ENCODE data around the gene KIAA0408.

DNA sequence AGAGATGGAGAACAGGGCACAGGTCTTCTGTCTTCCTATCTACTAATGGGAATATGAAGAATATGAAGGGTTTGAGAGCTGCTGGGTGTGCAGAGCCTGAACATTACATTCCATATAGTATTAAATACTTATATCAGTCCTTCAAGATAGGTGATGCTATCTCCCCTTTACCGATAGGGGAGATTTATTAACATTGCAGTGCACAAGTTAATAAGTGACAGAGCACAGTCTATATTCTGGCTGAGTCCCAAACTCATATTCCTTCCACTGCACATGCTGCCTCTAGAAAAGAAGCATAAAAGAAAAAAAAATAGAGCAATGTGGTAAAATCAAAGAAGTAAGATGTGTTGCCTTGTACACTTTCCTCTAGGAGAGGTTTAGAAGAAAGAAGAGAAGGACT, 18.5 kb upstream of the KIAA0408 start:
- TF ChIP-seq EZH2 (IDR thresholded peaks at IDR 0.05; ENCODE audit: low read depth), result no peak
- TF ChIP-seq, protein P1, sequence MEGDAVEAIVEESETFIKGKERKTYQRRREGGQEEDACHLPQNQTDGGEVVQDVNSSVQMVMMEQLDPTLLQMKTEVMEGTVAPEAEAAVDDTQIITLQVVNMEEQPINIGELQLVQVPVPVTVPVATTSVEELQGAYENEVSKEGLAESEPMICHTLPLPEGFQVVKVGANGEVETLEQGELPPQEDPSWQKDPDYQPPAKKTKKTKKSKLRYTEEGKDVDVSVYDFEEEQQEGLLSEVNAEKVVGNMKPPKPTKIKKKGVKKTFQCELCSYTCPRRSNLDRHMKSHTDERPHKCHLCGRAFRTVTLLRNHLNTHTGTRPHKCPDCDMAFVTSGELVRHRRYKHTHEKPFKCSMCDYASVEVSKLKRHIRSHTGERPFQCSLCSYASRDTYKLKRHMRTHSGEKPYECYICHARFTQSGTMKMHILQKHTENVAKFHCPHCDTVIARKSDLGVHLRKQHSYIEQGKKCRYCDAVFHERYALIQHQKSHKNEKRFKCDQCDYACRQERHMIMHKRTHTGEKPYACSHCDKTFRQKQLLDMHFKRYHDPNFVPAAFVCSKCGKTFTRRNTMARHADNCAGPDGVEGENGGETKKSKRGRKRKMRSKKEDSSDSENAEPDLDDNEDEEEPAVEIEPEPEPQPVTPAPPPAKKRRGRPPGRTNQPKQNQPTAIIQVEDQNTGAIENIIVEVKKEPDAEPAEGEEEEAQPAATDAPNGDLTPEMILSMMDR (conservative IDR thresholded peaks at IDR 0.05), result no peak
